ENCODE results near the gene RAB1B. TPM values are rescaled to one million over a fixed set of nuclear protein-coding genes. Genes with fewer than 3 reads are reported as not detected.
A peak's percentile ranks its signal among the peaks of the same experiment; 100 is the strongest.

RAB1B gene
- total RNA-seq, 1 donor from 2014 or later = 85.4 TPM

- no peak for DNase-seq
- Mint-ChIP-seq H3K27ac (ENCODE audit: unreplicated experiment) (peak overlapping the region; percentile 98), H3K27me3 (ENCODE audit: unreplicated experiment) (peaks cover 29% of the 10 kb centered on the region), H3K9me3 (ENCODE audit: unreplicated experiment) (peaks cover 18% of the 10 kb centered on the region), H3K36me3 (ENCODE audit: unreplicated experiment) (no peaks in the 10 kb centered on the region), H3K4me1 (ENCODE audit: low read depth, unreplicated experiment) (peaks cover 33% of the 10 kb centered on the region), H3K4me3 (ENCODE audit: unreplicated experiment) (peak overlapping the region; percentile 96)
- TF ChIP-seq CTCF (IDR thresholded peaks at IDR 0.05; ENCODE audit: partially characterized antibody, unreplicated experiment) = no peak
These were observed 19.6 kb downstream of the RAB1B start for GRCh38 chr11:66287889-66288670.

DNA sequence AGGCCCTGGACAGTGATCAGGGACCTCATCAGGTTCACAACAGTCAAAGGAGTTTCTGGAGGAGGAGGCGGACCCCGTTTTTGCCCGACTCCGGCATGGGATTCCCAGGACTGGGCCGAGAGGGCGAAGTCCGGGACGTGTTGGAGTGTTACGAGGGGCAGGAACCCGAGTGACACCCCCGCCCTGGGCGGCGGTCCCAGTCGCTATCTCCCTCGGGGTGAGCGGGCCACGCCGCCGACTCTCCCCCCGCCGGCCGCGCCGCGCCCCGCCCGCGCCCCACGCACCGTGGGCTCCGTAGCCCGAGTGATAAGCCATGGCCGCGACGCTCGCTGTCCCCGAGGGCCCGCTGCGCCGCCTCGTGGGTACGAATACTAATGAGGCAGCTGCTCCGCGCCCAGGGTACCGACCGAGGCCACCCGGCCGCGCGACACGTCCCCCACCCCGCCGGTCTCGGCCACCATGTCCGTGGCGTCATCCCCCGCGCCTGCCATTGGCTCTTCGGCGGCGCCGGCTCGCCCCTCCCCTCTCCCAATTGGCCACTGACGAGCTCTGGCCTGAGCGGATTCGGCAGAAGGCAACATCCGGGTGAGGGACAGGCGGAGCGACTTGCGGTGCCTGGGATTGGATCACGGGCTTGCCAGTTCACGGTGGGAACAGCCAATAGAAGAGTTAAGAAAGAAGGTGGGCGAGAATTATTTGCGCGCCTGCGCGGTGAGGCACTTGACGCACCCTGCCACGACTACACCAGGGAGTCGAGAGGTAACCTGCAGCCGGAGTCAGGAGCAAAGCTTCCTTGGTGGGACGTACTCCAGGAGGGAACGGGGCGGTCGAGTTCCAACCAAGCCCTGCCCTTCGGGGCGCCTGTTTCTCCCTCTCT, 20.5 kb downstream of the RAB1B start, which contains the start of gene YIF1A:
TSS of gene YIF1A (minus strand) at position 473 of the 877 bp plus-strand sequence. CDS start at position 315, 158 bp downstream.
- DNase-seq = peak; percentile 99
- Mint-ChIP-seq H3K4me3 (ENCODE audit: unreplicated experiment) (peak within 1 kb of the TSS; percentile 96), H3K36me3 (ENCODE audit: unreplicated experiment) (no peaks in the 10 kb centered on the region), H3K27me3 (ENCODE audit: unreplicated experiment) (peaks cover 29% of the 10 kb centered on the region), H3K27ac (ENCODE audit: unreplicated experiment) (peak within 1 kb of the TSS; percentile 98), H3K9me3 (ENCODE audit: unreplicated experiment) (peaks cover 21% of the 10 kb centered on the region), H3K4me1 (ENCODE audit: low read depth, unreplicated experiment) (peaks cover 34% of the 10 kb centered on the region)
- TF ChIP-seq CTCF (IDR thresholded peaks at IDR 0.05; ENCODE audit: partially characterized antibody, unreplicated experiment) = no peak

DNA sequence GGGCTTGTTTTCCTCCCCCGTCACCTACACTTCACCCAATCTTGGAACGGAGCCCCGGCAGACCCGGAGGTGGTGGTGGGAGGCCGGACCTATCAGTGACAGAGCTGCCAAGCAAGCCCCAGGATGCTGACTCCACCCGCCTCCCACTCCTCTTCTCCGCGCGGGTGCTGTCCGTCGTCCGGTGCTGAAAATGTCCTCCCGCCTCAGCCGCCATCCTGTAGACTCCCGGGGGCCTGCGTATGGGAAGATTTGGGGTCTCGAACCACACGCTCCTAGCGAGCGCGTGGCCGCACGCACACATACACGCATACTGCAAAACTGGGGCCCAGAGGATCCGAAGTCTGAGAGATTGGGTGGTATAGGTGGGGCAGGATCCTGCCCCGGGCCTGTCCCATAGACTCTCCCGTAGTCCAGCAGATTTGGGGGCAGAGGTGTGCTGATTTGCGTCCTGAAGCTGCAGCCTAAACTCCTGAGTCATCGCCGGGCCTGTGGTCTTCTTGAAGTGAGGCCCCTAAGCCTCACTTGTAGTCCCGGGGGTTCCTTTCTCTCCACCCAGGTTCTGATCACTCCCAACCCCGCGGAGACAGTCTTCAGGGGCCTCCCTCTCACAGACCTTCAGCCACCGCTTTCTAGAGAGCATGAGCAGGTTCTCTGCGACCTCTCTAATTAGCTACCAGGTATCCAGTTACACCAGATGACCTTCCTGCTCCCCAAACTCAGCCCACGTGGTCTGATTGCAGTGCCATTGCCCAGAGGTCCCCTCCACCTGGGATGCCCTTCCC, 21.3 kb downstream of the RAB1B start:
- H3K27me3 Mint-ChIP-seq (ENCODE audit: unreplicated experiment) = peaks cover 29% of the 10 kb centered on the region
- peak overlapping the region; percentile 98 for H3K27ac Mint-ChIP-seq (ENCODE audit: unreplicated experiment)
- H3K9me3 Mint-ChIP-seq (ENCODE audit: unreplicated experiment) = peaks cover 22% of the 10 kb centered on the region
- peaks cover 34% of the 10 kb centered on the region for H3K4me1 Mint-ChIP-seq (ENCODE audit: low read depth, unreplicated experiment)
- no peaks in the 10 kb centered on the region for H3K36me3 Mint-ChIP-seq (ENCODE audit: unreplicated experiment)
- peak overlapping the region; percentile 95 for H3K4me3 Mint-ChIP-seq (ENCODE audit: unreplicated experiment)
- no peak for DNase-seq
- TF ChIP-seq CTCF (IDR thresholded peaks at IDR 0.05; ENCODE audit: partially characterized antibody, unreplicated experiment) = no peak

DNA sequence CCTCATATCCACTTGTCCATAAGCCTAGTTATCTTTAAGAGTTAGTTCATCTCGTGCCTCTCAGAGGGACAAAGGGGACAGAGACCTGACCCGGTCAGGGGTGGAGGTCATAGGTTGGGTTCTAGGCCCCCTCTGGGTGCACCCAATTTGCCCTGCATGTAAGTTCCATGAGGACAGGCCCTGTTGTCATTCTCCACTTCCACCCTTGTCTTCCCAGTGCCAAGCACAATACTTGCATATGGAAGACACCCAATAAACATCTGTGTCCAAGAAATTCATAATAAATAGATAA, 21.8 kb downstream of the RAB1B start:
- Mint-ChIP-seq H3K27ac (ENCODE audit: unreplicated experiment) (peak overlapping the region; percentile 98), H3K4me1 (ENCODE audit: low read depth, unreplicated experiment) (peaks cover 32% of the 10 kb centered on the region), H3K27me3 (ENCODE audit: unreplicated experiment) (peaks cover 29% of the 10 kb centered on the region), H3K36me3 (ENCODE audit: unreplicated experiment) (no peaks in the 10 kb centered on the region), H3K9me3 (ENCODE audit: unreplicated experiment) (peaks cover 22% of the 10 kb centered on the region), H3K4me3 (ENCODE audit: unreplicated experiment) (peak overlapping the region; percentile 95)
- TF ChIP-seq CTCF (IDR thresholded peaks at IDR 0.05; ENCODE audit: partially characterized antibody, unreplicated experiment) = no peak
- DNase-seq = no peak
